Esophagus squamous epithelium (tissue), 5 donors: ENCODE results near the gene PTPRM. TPM values are rescaled to one million over a fixed set of nuclear protein-coding genes. Genes with fewer than 3 reads are reported as not detected.

Source experiments
- DNase-seq: peaks from one replicate; lab custom pipeline; 2025; lab: John Stamatoyannopoulos, UW
- H3K27ac ChIP-seq, 4 donors: fragments of 200-600 bp; sonication (generic); one replicate each; pipeline ENCODE4 v1.5.1; 2016 to 2019; ENCODE audit warnings: mild to moderate bottlenecking in 1 of 4
- H3K27me3 ChIP-seq, 4 donors: fragments of 200-600 bp; sonication (generic); 1 replicate in 3 of 4; 2 replicates in 1 of 4; pipeline versions ENCODE4 v1.5.1 to v1.6.0; 2017 to 2021; ENCODE audit warnings: antibody characterized with exemption in 1 of 4
- H3K36me3 ChIP-seq, 3 donors: fragments of 200-600 bp; sonication (generic); one replicate each; pipeline ENCODE4 v1.5.1; 2016 to 2019
- H3K4me1 ChIP-seq, 3 donors: fragments of 200-600 bp; sonication (generic); one replicate each; pipeline ENCODE4 v1.5.1; 2017 to 2019
- H3K4me3 ChIP-seq, 4 donors: fragments of 200-600 bp; sonication (generic); 1 replicate in 3 of 4; 2 replicates in 1 of 4; pipeline ENCODE4 v1.5.1; 2016 to 2019; ENCODE audit warnings: mild to moderate bottlenecking in 2 of 4, moderate library complexity in 1 of 4
- H3K9me3 ChIP-seq, 3 donors: fragments of 200-600 bp; sonication (generic); one replicate each; pipeline ENCODE4 v1.5.1; 2016 to 2019
- CTCF ChIP-seq, 6 experiments: fragments of 450-650 bp in 4 of 6; fragments of 200-600 bp in 2 of 6; sonication (generic) in 2 of 6; IDR thresholded peaks; one replicate each; pipeline ENCODE4 v1.5.1; 2016 to 2019; ENCODE audit warnings: antibody characterized with exemption in 6 of 6, mild to moderate bottlenecking in 4 of 6, moderate library complexity in 4 of 6
- POLR2A ChIP-seq, 4 donors: fragments of 450-650 bp; IDR thresholded peaks; one replicate each; pipeline ENCODE4 v1.6.1; 2017; ENCODE audit warnings: antibody characterized with exemption in 4 of 4, mild to moderate bottlenecking in 4 of 4, moderate library complexity in 3 of 4
- WGBS, 2 donors: methylation state at CpG; one replicate each; pipeline ENCODE4 v1.1.5; 2018; 5-methylcytosine and 5-hydroxymethylcytosine counted together
- intact Hi-C: fragments of 100-400 bp; cut with DNase I; formaldehyde crosslinking; loops from one replicate; pipeline ENCODE4 v1.15.0; 2022
- total RNA-seq, 4 donors: library from RNA; depleted of rRNA; stranded (reverse); fragments of >200 nt; gene quantifications; one replicate each; pipeline ENCODE4 v1.1.0, GENCODE V29; 2016
- donor health status: DM: yes; HTN: yes; CAD: no.

Gene PTPRM
- total RNA-seq, 4 donors from 2014 or later, result 6.5 to 38.7 (median 11.1) TPM

GRCh38 chr18:7879717-7880116, 312.6 kb downstream of the PTPRM start:
- Histone ChIP-seq H3K9me3 (no peaks in the 10 kb centered on the region), H3K4me1 (peaks cover 0 to 6% (median 0%) of the 10 kb centered on the region in 3 donors), H3K4me3 (no peak overlapping the region), H3K27me3 (no peaks in the 10 kb centered on the region), H3K27ac (no peak overlapping the region), H3K36me3 (no peaks in the 10 kb centered on the region)
- intact Hi-C loops, result no loop called here
- WGBS, 2 donors, result 46 to 47% methylated on average over 3 to 4 of the region's 4 CpGs
- no peak for TF ChIP-seq POLR2A (IDR thresholded peaks at IDR 0.05)
- TF ChIP-seq CTCF (IDR thresholded peaks at IDR 0.05), result no peak
- no peak for DNase-seq

- no peak overlapping the region for H3K4me3 ChIP-seq
- H3K4me1 ChIP-seq, result peaks cover 0 to 5% (median 0%) of the 10 kb centered on the region in 3 donors
- H3K27ac ChIP-seq, result no peak overlapping the region
- H3K9me3 ChIP-seq, result no peaks in the 10 kb centered on the region
- H3K36me3 ChIP-seq, result no peaks in the 10 kb centered on the region
- no peak for DNase-seq
- 64 to 73% methylated on average over 5 of the region's 5 CpGs for WGBS, 2 donors
- H3K27me3 ChIP-seq, result no peaks in the 10 kb centered on the region
- TF ChIP-seq CTCF (IDR thresholded peaks at IDR 0.05) (no peak), POLR2A (IDR thresholded peaks at IDR 0.05) (no peak)
- intact Hi-C loops, result no loop called here
These were observed 318.7 kb downstream of the PTPRM start for GRCh38 chr18:7885865-7886264.

- intact Hi-C loops, result no loop called here
- no peak for DNase-seq
- no peaks in the 10 kb centered on the region for H3K9me3 ChIP-seq
- no peak overlapping the region for H3K27ac ChIP-seq
- no peak overlapping the region for H3K4me3 ChIP-seq
- no peaks in the 10 kb centered on the region for H3K27me3 ChIP-seq
- H3K4me1 ChIP-seq, result peaks cover 0 to 5% (median 0%) of the 10 kb centered on the region in 3 donors
- H3K36me3 ChIP-seq, result no peaks in the 10 kb centered on the region
- TF ChIP-seq CTCF (IDR thresholded peaks at IDR 0.05), result no peak
- TF ChIP-seq POLR2A (IDR thresholded peaks at IDR 0.05), result no peak
- WGBS, 2 donors, result 82 to 90% methylated on average over 2 of the region's 2 CpGs
These were observed 319.3 kb downstream of the PTPRM start for GRCh38 chr18:7886436-7886835.

GRCh38 chr18:7889515-7889914, 322.4 kb downstream of the PTPRM start:
- Histone ChIP-seq H3K27ac (no peak overlapping the region), H3K4me1 (peaks cover 0 to 5% (median 0%) of the 10 kb centered on the region in 3 donors), H3K9me3 (no peaks in the 10 kb centered on the region), H3K36me3 (no peaks in the 10 kb centered on the region), H3K4me3 (no peak overlapping the region), H3K27me3 (no peaks in the 10 kb centered on the region)
- no peak for DNase-seq
- intact Hi-C loops, result no loop called here
- TF ChIP-seq CTCF (IDR thresholded peaks at IDR 0.05) (no peak), POLR2A (IDR thresholded peaks at IDR 0.05) (no peak)
- 50 to 62% methylated on average over 2 to 3 of the region's 3 CpGs for WGBS, 2 donors

GRCh38 chr18:7890075-7890474, 323.0 kb downstream of the PTPRM start:
- H3K9me3 ChIP-seq, result no peaks in the 10 kb centered on the region
- intact Hi-C loops, result no loop called here
- H3K4me1 ChIP-seq, result peaks cover 0 to 5% (median 0%) of the 10 kb centered on the region in 3 donors
- 21 to 45% methylated on average over 2 of the region's 2 CpGs for WGBS, 2 donors
- H3K27me3 ChIP-seq, result no peaks in the 10 kb centered on the region
- TF ChIP-seq POLR2A (IDR thresholded peaks at IDR 0.05), result no peak
- TF ChIP-seq CTCF (IDR thresholded peaks at IDR 0.05), result no peak
- no peak overlapping the region for H3K4me3 ChIP-seq
- no peak overlapping the region for H3K27ac ChIP-seq
- no peaks in the 10 kb centered on the region for H3K36me3 ChIP-seq
- no peak for DNase-seq
